OCI-M2 (cell line): ENCODE measurements around the gene CPNE9.

Experiments used
- DNase-seq: peaks from one replicate; lab custom pipeline; 2025; ENCODE audit not compliant: unreplicated experiment; lab: John Stamatoyannopoulos, UW

The CPNE9 gene

GRCh38 chr3:9703736-9704346, at the start of gene CPNE9:
TSS of gene CPNE9 (plus strand) at chr3:9703833. CDS start at chr3:9703997, 164 bp downstream.
- DNase-seq = no peak

DNA sequence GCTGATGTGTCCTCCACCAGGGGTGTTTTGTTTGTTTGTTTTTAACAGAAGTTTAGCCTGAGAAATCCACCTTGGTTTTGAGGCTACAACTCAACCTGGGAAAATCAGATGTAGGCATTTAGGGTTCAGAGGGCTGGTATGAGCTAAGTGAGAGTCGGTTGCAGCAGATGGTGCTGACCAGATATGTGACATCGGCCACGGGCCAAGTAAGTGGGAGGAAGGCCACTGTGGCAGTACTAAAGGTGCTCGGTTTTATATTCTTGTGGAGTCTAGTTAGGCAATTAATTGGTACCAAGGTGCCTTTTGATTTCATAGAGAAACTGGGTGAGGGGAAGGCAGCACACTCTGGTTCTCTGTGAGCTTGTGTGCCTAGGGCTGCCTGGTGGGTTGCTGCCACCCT, 43.8 kb upstream of the CPNE9 start:
- no peak for DNase-seq

- no peak for DNase-seq
Observed at GRCh38 chr3:9660972-9661371, 42.7 kb upstream of the CPNE9 start.

DNA sequence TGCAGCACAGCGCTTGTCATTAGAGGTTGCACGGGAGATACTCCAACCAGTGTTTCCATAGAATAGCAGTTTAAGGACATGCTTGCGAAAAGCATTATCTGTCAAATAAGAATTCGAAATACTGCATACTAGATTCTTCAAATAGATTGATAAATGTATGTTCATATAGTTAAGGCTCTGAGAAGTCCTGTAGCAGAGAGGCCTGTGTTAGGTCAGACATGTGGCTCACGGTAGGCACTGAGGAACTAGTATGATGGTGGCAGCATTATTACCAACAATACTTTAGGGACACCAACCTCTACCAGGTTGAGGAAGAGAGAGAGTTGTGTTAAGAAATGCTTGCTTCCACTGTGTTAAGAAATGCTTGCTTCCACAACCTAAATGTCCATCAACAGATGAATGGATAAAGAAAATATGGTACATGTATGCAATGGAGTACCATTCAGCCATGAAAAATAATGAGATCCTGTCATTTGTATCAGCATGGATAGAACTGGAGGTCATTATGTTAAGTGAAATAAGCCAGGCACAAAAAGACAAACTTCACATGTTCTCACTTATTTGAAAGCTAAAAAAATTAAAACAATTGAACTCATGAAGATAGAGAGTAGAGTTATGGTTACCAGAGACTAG, 39.4 kb upstream of the CPNE9 start:
- DNase-seq = no peak

- DNase-seq = no peak
Observed at GRCh38 chr3:9666704-9667445, 36.8 kb upstream of the CPNE9 start.

GRCh38 chr3:9669277-9669676, 34.4 kb upstream of the CPNE9 start:
- DNase-seq = no peak

DNA sequence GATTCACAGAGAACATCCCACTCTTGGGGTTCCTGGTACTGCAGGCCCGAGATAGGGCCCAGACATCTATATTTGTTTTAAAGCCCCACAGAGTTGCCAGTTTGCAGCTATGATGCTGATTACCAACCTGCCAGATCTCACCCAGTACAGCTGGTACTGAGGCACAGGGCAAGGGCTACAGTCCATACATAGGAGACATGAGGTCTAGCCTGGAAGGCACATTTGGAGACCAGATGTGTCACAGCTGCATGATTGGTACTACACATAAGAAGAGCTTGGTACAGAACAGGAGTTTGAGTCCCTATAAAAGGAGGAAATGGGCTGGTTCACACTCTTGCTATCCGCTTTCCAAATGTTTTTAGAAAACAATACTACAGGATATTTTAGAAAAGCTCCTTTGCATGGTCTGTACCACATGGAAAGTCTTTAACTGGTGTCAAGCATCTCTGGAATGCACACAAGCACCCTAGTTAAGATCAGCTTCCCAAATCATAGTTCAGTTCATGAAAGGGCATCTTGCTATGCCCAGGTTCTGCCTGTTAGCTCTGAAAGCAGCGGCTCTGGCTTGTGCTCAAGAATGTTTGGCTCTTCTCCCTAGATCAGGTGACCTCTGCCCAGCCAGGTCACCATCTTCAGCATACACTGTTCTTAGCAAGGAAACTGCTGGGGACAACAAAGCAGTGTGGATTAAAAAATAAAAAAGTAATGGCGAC, 33.8 kb upstream of the CPNE9 start:
- no peak for DNase-seq

DNA sequence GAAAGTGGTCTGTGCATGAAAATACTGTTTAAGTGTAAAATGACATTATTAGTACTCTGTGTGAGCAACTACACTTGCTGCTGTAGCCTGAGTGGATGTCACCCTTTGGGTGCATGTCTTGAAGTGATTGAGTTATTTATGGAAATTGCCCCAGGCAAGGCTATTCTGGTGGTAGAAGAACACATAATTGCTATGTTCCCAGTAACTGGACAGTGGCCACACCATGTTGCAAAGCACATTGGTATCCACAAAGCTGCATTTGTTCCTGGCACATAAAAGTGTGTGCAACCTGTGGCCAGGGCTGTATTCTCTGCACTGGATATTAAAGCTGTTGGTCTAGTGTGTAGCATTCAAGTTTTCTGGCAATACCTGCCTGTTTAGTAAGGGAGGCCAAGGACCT, 30.6 kb upstream of the CPNE9 start:
- DNase-seq = no peak

DNA sequence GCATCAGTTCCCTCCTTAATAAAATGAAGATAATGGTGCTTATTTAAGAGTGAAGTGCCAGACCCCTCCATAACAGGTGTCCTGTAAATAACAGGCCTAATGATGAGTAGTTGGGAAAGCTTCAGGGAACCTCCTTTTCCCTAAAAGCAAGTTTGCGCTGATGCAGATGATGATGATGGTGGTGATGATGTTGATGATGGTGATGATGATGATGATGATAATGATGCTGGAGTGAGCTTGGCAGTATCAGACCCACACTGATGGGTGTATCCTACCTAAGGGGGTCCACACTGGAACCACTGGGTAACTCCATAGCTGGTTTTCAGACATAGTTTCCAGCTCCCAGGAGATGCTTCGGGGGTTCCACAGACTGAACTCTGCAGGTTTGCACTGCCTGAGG, 29.9 kb upstream of the CPNE9 start:
- DNase-seq = no peak

GRCh38 chr3:9675736-9676290, 27.8 kb upstream of the CPNE9 start:
- DNase-seq = no peak

- DNase-seq = no peak
Observed at GRCh38 chr3:9676785-9677184, 26.8 kb upstream of the CPNE9 start.

- no peak for DNase-seq
Observed at GRCh38 chr3:9678493-9678892, 25.1 kb upstream of the CPNE9 start.

- DNase-seq = no peak
Observed at GRCh38 chr3:9679476-9680080, 24.1 kb upstream of the CPNE9 start.

GRCh38 chr3:9681011-9681722, 22.5 kb upstream of the CPNE9 start:
- no peak for DNase-seq

GRCh38 chr3:9681723-9682081, 21.9 kb upstream of the CPNE9 start:
- DNase-seq = no peak

- DNase-seq = no peak
Observed at GRCh38 chr3:9682096-9682495, 21.5 kb upstream of the CPNE9 start.

DNA sequence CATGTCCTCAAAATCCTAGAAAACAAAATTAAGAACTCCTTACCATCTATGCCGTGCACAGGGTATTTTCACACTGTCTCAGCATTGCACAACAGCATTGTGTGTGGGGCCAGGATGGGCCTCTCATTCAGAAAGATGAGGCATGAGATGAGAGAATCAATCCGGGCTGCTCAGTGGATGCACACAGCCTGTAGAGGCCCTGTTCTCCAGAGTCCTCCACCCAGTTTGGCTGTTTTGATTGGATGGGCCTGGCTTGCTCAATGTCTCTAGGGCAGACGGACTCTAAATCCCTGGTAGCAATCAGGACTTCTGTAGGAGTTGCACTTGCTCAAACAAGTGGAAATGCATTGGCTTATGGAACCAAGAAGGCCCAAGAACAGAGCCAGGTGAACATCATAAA, 20.2 kb upstream of the CPNE9 start:
- no peak for DNase-seq

DNA sequence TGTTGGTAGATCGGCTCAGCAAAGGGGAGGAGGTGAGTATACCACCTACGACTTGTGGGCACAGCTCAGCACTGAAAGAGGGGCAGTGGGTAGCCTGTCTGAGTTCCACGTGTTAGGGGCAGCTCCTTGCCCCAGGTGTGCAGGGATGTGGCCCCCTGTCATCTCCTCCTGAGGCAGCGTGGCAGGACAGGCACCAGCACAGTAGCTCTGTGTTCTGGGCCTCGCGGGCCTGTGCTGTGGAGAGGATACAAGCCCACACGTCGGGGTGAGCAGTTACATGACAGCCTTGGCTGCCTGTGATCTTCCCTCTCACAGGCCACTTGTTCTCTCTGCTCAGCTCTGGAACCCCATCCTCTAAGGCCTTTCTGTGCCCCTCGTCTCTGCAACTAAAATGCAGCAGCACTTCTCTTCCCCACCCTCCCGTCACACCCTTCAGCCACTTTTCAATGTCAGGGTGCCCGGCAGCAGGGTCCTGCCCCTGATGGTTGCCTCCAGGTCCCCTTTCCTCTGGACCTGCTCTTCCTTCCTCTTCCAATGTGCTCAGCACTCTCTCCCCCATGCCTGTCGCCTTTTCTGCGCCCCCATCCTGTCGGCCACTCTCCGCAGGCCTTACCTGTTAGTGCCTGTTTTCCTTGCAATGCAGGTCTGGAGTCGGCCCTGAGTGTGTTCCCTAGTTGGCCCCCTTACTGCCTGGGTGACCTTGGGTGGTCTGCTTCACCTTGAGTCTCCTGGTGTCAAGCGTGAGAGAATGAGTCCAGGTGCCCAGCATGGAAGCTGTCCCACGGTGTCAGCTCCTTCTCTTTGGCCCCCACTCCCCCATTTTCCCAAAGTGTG, 18.2 kb upstream of the CPNE9 start:
- no peak for DNase-seq

- DNase-seq = no peak
Observed at GRCh38 chr3:9686050-9686550, 17.5 kb upstream of the CPNE9 start.
